ENCODE data around the gene ADGRG4.

GRCh38 chrX:136255541-136255940, 45.2 kb upstream of the ADGRG4 start:
- TF ChIP-seq, protein P1, sequence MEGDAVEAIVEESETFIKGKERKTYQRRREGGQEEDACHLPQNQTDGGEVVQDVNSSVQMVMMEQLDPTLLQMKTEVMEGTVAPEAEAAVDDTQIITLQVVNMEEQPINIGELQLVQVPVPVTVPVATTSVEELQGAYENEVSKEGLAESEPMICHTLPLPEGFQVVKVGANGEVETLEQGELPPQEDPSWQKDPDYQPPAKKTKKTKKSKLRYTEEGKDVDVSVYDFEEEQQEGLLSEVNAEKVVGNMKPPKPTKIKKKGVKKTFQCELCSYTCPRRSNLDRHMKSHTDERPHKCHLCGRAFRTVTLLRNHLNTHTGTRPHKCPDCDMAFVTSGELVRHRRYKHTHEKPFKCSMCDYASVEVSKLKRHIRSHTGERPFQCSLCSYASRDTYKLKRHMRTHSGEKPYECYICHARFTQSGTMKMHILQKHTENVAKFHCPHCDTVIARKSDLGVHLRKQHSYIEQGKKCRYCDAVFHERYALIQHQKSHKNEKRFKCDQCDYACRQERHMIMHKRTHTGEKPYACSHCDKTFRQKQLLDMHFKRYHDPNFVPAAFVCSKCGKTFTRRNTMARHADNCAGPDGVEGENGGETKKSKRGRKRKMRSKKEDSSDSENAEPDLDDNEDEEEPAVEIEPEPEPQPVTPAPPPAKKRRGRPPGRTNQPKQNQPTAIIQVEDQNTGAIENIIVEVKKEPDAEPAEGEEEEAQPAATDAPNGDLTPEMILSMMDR (IDR thresholded peaks at IDR 0.05): no peak
- no peak for TF ChIP-seq POLR2A (IDR thresholded peaks at IDR 0.05)
